ENCODE data around the gene COQ8B.

GRCh38 chr19:40739030-40739839 lies 22.5 kb upstream of the COQ8B start:
- TF ChIP-seq EZH2 (IDR thresholded peaks at IDR 0.05; ENCODE audit: low read length, unreplicated experiment) (no peak), CTCF (conservative IDR thresholded peaks at IDR 0.05; ENCODE audit: low read depth, low read length) (no peak), EZH2phosphoT487 (IDR thresholded peaks at IDR 0.05; ENCODE audit: borderline replicate concordance, low read length) (no peak)
